ENCODE measurements around the gene HEATR1. TPM values are rescaled to one million over a fixed set of nuclear protein-coding genes. Genes with fewer than 3 reads are reported as not detected.

The HEATR1 gene
- total RNA-seq, 1 donor: 47.9 TPM

DNA sequence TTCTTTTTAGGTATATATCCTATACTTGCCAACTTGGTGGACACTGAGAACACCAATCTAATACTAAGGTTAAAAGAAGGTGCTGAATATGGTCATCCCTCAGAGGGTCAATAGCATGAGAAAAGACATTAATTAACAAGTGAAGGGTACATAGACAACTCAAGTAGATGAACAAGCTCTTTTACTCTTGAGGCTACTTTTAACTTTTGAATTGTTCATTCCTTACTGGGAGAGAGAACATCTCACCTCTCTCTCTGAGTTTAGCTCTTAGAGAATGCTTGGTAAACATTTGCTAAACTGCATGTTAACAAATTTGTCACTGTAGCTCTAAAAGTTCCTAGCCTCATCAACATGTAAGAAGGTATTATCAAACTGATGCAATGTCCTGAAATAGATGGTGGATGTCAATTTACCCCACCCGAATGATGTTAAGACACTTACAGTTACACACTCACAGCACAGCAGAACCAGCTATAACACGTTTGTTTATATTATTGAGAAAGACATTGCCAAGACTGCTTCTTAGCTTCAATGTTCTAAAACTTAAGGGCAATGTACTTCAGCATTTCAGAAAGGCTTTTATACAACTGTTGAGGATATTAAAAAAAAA lies 35.9 kb downstream of the HEATR1 start:
- no peak overlapping the region for H3K4me3 ChIP-seq (ENCODE audit: low read depth, low read length)
- DNase-seq (ENCODE audit: low read depth): peak; percentile 52
- TF ChIP-seq CTCF (IDR thresholded peaks at IDR 0.05; ENCODE audit: insufficient read depth, low read depth, low read length): no peak

- no peak overlapping the region for H3K4me3 ChIP-seq (ENCODE audit: low read depth, low read length)
- no peak for DNase-seq (ENCODE audit: low read depth)
- no peak for TF ChIP-seq CTCF (IDR thresholded peaks at IDR 0.05; ENCODE audit: insufficient read depth, low read depth, low read length)
These were observed 38.8 kb downstream of the HEATR1 start for GRCh38 chr1:236565530-236565929.

DNA sequence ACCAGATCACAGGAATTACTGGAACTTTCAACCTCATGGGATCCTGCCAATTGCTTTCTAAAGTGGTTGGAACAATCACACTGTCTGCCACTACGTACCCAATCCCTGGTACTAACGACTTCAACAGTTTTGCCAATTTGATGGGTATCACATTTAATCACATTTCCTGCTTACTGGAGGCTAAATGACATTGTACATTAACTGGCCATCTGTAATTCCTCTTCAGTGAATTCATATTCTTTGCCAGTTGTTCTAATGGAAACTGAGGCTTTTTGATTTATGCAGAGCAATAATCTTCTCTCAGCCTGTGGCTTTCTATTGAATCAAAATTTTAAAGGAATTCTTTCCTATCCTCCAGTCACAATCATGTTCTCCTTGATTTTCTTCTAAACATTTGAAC lies 42.3 kb downstream of the HEATR1 start:
- H3K4me3 ChIP-seq (ENCODE audit: low read depth, low read length): no peak overlapping the region
- TF ChIP-seq CTCF (IDR thresholded peaks at IDR 0.05; ENCODE audit: insufficient read depth, low read depth, low read length): no peak
- no peak for DNase-seq (ENCODE audit: low read depth)

DNA sequence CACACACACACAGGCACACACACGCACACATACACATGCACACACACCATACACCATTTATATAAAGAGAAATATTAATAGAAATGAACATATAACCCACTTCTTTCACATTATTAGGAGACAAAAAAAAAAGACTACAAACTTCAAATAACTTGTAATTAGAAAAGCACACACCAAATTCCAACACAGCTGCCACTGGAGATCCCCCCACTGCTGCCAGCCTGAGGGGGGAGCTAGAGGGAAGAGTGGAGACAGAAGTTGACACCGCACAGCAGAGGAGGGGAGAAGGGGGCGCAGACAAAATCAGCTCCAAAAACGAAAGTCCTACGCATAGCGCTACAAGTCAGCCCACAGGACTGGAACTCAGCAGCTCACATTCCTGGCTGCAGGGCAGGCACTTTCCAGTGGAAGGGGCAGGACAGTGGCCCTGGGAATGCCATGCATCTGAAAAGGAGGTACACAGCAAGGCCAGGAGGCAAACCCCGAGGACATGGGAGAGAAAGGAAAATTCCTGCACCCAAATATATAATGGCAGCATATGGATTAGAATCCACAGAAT lies 44.0 kb downstream of the HEATR1 start:
- no peak for DNase-seq (ENCODE audit: low read depth)
- no peak overlapping the region for H3K4me3 ChIP-seq (ENCODE audit: low read depth, low read length)
- no peak for TF ChIP-seq CTCF (IDR thresholded peaks at IDR 0.05; ENCODE audit: insufficient read depth, low read depth, low read length)

DNA sequence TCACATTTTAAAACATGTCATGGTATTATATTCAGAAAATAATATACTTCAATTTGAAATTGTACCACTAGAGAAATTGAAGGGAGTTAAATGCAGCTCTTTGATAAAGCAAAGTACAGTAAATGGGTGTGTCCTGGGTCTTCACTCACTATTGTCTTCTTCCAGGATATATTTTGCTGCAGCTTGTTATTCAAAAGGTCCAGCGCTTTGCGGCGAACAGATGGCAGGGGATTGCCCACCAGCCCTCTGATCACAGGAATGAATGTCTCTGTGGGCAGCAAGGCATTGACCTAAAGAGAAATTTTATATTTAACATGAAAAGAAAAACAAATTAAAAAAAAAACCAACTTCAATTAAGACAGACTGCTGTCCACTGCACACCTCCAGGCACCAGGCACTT lies 45.5 kb downstream of the HEATR1 start:
- H3K4me3 ChIP-seq (ENCODE audit: low read depth, low read length): no peak overlapping the region
- TF ChIP-seq CTCF (IDR thresholded peaks at IDR 0.05; ENCODE audit: insufficient read depth, low read depth, low read length): no peak
- no peak for DNase-seq (ENCODE audit: low read depth)

- no peak overlapping the region for H3K4me3 ChIP-seq (ENCODE audit: low read depth, low read length)
- no peak for DNase-seq (ENCODE audit: low read depth)
- TF ChIP-seq CTCF (IDR thresholded peaks at IDR 0.05; ENCODE audit: insufficient read depth, low read depth, low read length): no peak
These were observed 46.2 kb downstream of the HEATR1 start for GRCh38 chr1:236558081-236558480.

- TF ChIP-seq CTCF (IDR thresholded peaks at IDR 0.05; ENCODE audit: insufficient read depth, low read depth, low read length): no peak
- no peak overlapping the region for H3K4me3 ChIP-seq (ENCODE audit: low read depth, low read length)
- no peak for DNase-seq (ENCODE audit: low read depth)
These were observed 47.7 kb downstream of the HEATR1 start for GRCh38 chr1:236556606-236557005.
